ENCODE data around the gene PUS1.
"Not testable (repeated sequence)": the region's sequence is repeated elsewhere in the genome, so short reads cannot be mapped to it uniquely, and the experiment has no call there.

Gene PUS1

GRCh38 chr12:131946757-131947156 lies 17.7 kb downstream of the PUS1 start:
- Histone ChIP-seq H3K79me1 (replicated peaks; ENCODE audit: low read length, poor library complexity, severe bottlenecking) (peaks cover 22% of the 10 kb centered on the region), H3K36me3 (ENCODE audit: control insufficient read depth in 1 of 2, insufficient read depth in 2 of 2, low read depth in 1 of 2, low read length in 2 of 2) (peaks cover 29 to 32% of the 10 kb centered on the region in 2 experiments), H3K4me1 (ENCODE audit: control insufficient read depth, insufficient read depth, low read depth, low read length) (peaks cover 13% of the 10 kb centered on the region), H2BK12ac (ENCODE audit: low read length in 2 of 2) (no peak overlapping the region), H3K9ac (ENCODE audit: low read length) (no peak overlapping the region), H3K23ac (ENCODE audit: low read length in 2 of 2) (no peak overlapping the region), H4K91ac (ENCODE audit: low read length) (no peak overlapping the region), H2AK5ac (ENCODE audit: low read length, severe bottlenecking) (no peak overlapping the region), H3K4me2 (ENCODE audit: low read length, poor library complexity, severe bottlenecking) (no peak overlapping the region), H2BK15ac (ENCODE audit: low read depth, poor library complexity, severe bottlenecking) (no peak overlapping the region), H3K27me3 (ENCODE audit: control insufficient read depth in 1 of 2, insufficient read depth in 1 of 2, low read length in 2 of 2) (no peaks in the 10 kb centered on the region), H2BK5ac (ENCODE audit: low read depth, low read length, poor library complexity, severe bottlenecking) (no peak overlapping the region), H2BK120ac (ENCODE audit: low read depth, low read length) (no peak overlapping the region), H3K14ac (ENCODE audit: low read length in 2 of 2) (no peak overlapping the region), H3K18ac (ENCODE audit: low read depth in 1 of 2, low read length in 2 of 2) (no peak overlapping the region), H3K4ac (ENCODE audit: low read depth in 1 of 2, low read length in 2 of 2) (no peak overlapping the region), H2AFZ (ENCODE audit: low read depth, low read length) (no peak overlapping the region), H3K9me3 (ENCODE audit: control insufficient read depth, low read length) (no peaks in the 10 kb centered on the region), H4K8ac (ENCODE audit: low read length) (no peak overlapping the region), H3K27ac (ENCODE audit: low read length, poor library complexity, severe bottlenecking) (no peak overlapping the region), H3K4me3 (ENCODE audit: insufficient read depth in 1 of 2, low read depth in 1 of 2, low read length in 2 of 2) (no peak overlapping the region)
- no peak for DNase-seq
- 94% methylated on average over 6 of the region's 6 CpGs for WGBS

GRCh38 chr12:131947482-131948027 lies 18.5 kb downstream of the PUS1 start:
- no peaks in the 10 kb centered on the region for H3K9me3 ChIP-seq (ENCODE audit: control insufficient read depth, low read length)
- H3K23ac ChIP-seq (ENCODE audit: low read length in 2 of 2) = no peak overlapping the region
- no peak overlapping the region for H2BK12ac ChIP-seq (ENCODE audit: low read length in 2 of 2)
- DNase-seq = no peak
- no peak overlapping the region for H3K4me2 ChIP-seq (ENCODE audit: low read length, poor library complexity, severe bottlenecking)
- no peak overlapping the region for H3K18ac ChIP-seq (ENCODE audit: low read depth in 1 of 2, low read length in 2 of 2)
- H3K4ac ChIP-seq (ENCODE audit: low read depth in 1 of 2, low read length in 2 of 2) = no peak overlapping the region
- no peak overlapping the region for H3K9ac ChIP-seq (ENCODE audit: low read length)
- H4K8ac ChIP-seq (ENCODE audit: low read length) = no peak overlapping the region
- no peak overlapping the region for H2BK5ac ChIP-seq (ENCODE audit: low read depth, low read length, poor library complexity, severe bottlenecking)
- H3K4me1 ChIP-seq (ENCODE audit: control insufficient read depth, insufficient read depth, low read depth, low read length) = peaks cover 15% of the 10 kb centered on the region
- no peak overlapping the region for H3K4me3 ChIP-seq (ENCODE audit: insufficient read depth in 1 of 2, low read depth in 1 of 2, low read length in 2 of 2)
- no peak overlapping the region for H4K91ac ChIP-seq (ENCODE audit: low read length)
- WGBS = 83% methylated on average over 8 of the region's 8 CpGs
- H2AFZ ChIP-seq (ENCODE audit: low read depth, low read length) = no peak overlapping the region
- no peak overlapping the region for H3K14ac ChIP-seq (ENCODE audit: low read length in 2 of 2)
- H2BK15ac ChIP-seq (ENCODE audit: low read depth, poor library complexity, severe bottlenecking) = no peak overlapping the region
- H3K36me3 ChIP-seq (ENCODE audit: control insufficient read depth in 1 of 2, insufficient read depth in 2 of 2, low read depth in 1 of 2, low read length in 2 of 2) = peaks cover 23 to 26% of the 10 kb centered on the region in 2 experiments
- no peak overlapping the region for H2AK5ac ChIP-seq (ENCODE audit: low read length, severe bottlenecking)
- peaks cover 17% of the 10 kb centered on the region for H3K79me1 ChIP-seq (replicated peaks; ENCODE audit: low read length, poor library complexity, severe bottlenecking)
- no peak overlapping the region for H3K27ac ChIP-seq (ENCODE audit: low read length, poor library complexity, severe bottlenecking)
- no peak overlapping the region for H2BK120ac ChIP-seq (ENCODE audit: low read depth, low read length)
- H3K27me3 ChIP-seq (ENCODE audit: control insufficient read depth in 1 of 2, insufficient read depth in 1 of 2, low read length in 2 of 2) = no peaks in the 10 kb centered on the region

- H2BK15ac ChIP-seq (ENCODE audit: low read depth, poor library complexity, severe bottlenecking) = no peak overlapping the region
- H3K18ac ChIP-seq (ENCODE audit: low read depth in 1 of 2, low read length in 2 of 2) = no peak overlapping the region
- no peak for DNase-seq
- no peak overlapping the region for H2BK120ac ChIP-seq (ENCODE audit: low read depth, low read length)
- no peak overlapping the region for H3K4ac ChIP-seq (ENCODE audit: low read depth in 1 of 2, low read length in 2 of 2)
- no peak overlapping the region for H3K4me3 ChIP-seq (ENCODE audit: insufficient read depth in 1 of 2, low read depth in 1 of 2, low read length in 2 of 2)
- peaks cover 17 to 19% of the 10 kb centered on the region in 2 experiments for H3K36me3 ChIP-seq (ENCODE audit: control insufficient read depth in 1 of 2, insufficient read depth in 2 of 2, low read depth in 1 of 2, low read length in 2 of 2)
- no peak overlapping the region for H2AK5ac ChIP-seq (ENCODE audit: low read length, severe bottlenecking)
- no peak overlapping the region for H2BK12ac ChIP-seq (ENCODE audit: low read length in 2 of 2)
- no peak overlapping the region for H3K14ac ChIP-seq (ENCODE audit: low read length in 2 of 2)
- H3K23ac ChIP-seq (ENCODE audit: low read length in 2 of 2) = no peak overlapping the region
- no peak overlapping the region for H3K27ac ChIP-seq (ENCODE audit: low read length, poor library complexity, severe bottlenecking)
- no peak overlapping the region for H2AFZ ChIP-seq (ENCODE audit: low read depth, low read length)
- no peak overlapping the region for H4K91ac ChIP-seq (ENCODE audit: low read length)
- peak overlapping the region; percentile 8 for H3K9ac ChIP-seq (ENCODE audit: low read length)
- H3K79me1 ChIP-seq (replicated peaks; ENCODE audit: low read length, poor library complexity, severe bottlenecking) = peaks cover 11% of the 10 kb centered on the region
- WGBS = no CpG with 5 or more reads among the region's 1 CpG
- H2BK5ac ChIP-seq (ENCODE audit: low read depth, low read length, poor library complexity, severe bottlenecking) = no peak overlapping the region
- H3K9me3 ChIP-seq (ENCODE audit: control insufficient read depth, low read length) = no peaks in the 10 kb centered on the region
- peaks cover 15% of the 10 kb centered on the region for H3K4me1 ChIP-seq (ENCODE audit: control insufficient read depth, insufficient read depth, low read depth, low read length)
- no peaks in the 10 kb centered on the region for H3K27me3 ChIP-seq (ENCODE audit: control insufficient read depth in 1 of 2, insufficient read depth in 1 of 2, low read length in 2 of 2)
- no peak overlapping the region for H4K8ac ChIP-seq (ENCODE audit: low read length)
- no peak overlapping the region for H3K4me2 ChIP-seq (ENCODE audit: low read length, poor library complexity, severe bottlenecking)
These were observed 19.2 kb downstream of the PUS1 start for GRCh38 chr12:131948166-131948712.

- not testable (repeated sequence) for H2BK12ac ChIP-seq (ENCODE audit: low read length in 2 of 2); H3K79me1 ChIP-seq (replicated peaks; ENCODE audit: low read length, poor library complexity, severe bottlenecking); H3K14ac ChIP-seq (ENCODE audit: low read length in 2 of 2); H3K27me3 ChIP-seq (ENCODE audit: control insufficient read depth in 1 of 2, insufficient read depth in 1 of 2, low read length in 2 of 2); H3K23ac ChIP-seq (ENCODE audit: low read length in 2 of 2); DNase-seq; H4K91ac ChIP-seq (ENCODE audit: low read length); H2BK120ac ChIP-seq (ENCODE audit: low read depth, low read length); H2AK5ac ChIP-seq (ENCODE audit: low read length, severe bottlenecking); H3K9me3 ChIP-seq (ENCODE audit: control insufficient read depth, low read length); H2BK5ac ChIP-seq (ENCODE audit: low read depth, low read length, poor library complexity, severe bottlenecking)
- Histone ChIP-seq H4K8ac (ENCODE audit: low read length) (peak overlapping the region; percentile 47), H3K4me1 (ENCODE audit: control insufficient read depth, insufficient read depth, low read depth, low read length) (peaks cover 15% of the 10 kb centered on the region), H3K27ac (ENCODE audit: low read length, poor library complexity, severe bottlenecking) (peak overlapping the region; percentile 39), H3K36me3 (ENCODE audit: control insufficient read depth in 1 of 2, insufficient read depth in 2 of 2, low read depth in 1 of 2, low read length in 2 of 2) (peaks cover 11 to 14% of the 10 kb centered on the region in 2 experiments), H3K9ac (ENCODE audit: low read length) (peak overlapping the region; percentile 85), H3K4me3 (ENCODE audit: insufficient read depth in 1 of 2, low read depth in 1 of 2, low read length in 2 of 2) (peak overlapping the region; percentile 80 to 97), H3K4ac (ENCODE audit: low read depth in 1 of 2, low read length in 2 of 2) (peak overlapping the region in 1 of 2 experiments; percentile 54), H2AFZ (ENCODE audit: low read depth, low read length) (peak overlapping the region; percentile 99), H3K18ac (ENCODE audit: low read depth in 1 of 2, low read length in 2 of 2) (peak overlapping the region; percentile 40 to 93), H3K4me2 (ENCODE audit: low read length, poor library complexity, severe bottlenecking) (peak overlapping the region; percentile 59), H2BK15ac (ENCODE audit: low read depth, poor library complexity, severe bottlenecking) (peak overlapping the region; percentile 44)
- 85% methylated on average over 23 of the region's 23 CpGs for WGBS
These were observed 19.8 kb downstream of the PUS1 start for GRCh38 chr12:131948713-131949430.

Measured in mesenchymal stem cell (in vitro differentiated cells and primary cell).